Left cardiac atrium (tissue), 4 donors: ENCODE measurements around the gene LIF. TPM values are rescaled to one million over a fixed set of nuclear protein-coding genes. Genes with fewer than 3 reads are reported as not detected.

Experiments used
- ATAC-seq, 2 donors: fragments of 200-7000 bp; cut with Tn5 transposase; one replicate each; pipeline ENCODE4 v1.9.1; 2020; ENCODE audit warnings: mild to moderate bottlenecking in 2 of 2, moderate library complexity in 2 of 2
- DNase-seq: peaks from one replicate; pipeline ENCODE4 v3.0.0-alpha.2; 2020
- intact Hi-C, 2 donors: fragments of 100-400 bp; cut with DNase I; formaldehyde crosslinking; loops; one replicate each; pipeline versions ENCODE4 v1.14.1 to v1.15.1; 2022 to 2023
- total RNA-seq, 2 donors: library from RNA; stranded (reverse); fragmentation: NEBNext Ultra II Directional; extraction: Animal tissue kit (Norgen Biotek cat#: 25700); gene quantifications; one replicate each; pipeline ENCODE4 v1.2.1, GENCODE V29; 2021
- donor health status: DM: no; HTN: yes; CAD: no.
- donor health status: DM: no; HTN: yes; CAD: no; lungs with severe emphysema.
- donor health status: DM: yes; HTN: yes; CAD: no.
- donor health status: Dilated cardiomyopathy.

The LIF gene
- total RNA-seq, 2 donors from 2014 or later: 0.94 to 7.0 TPM

DNA sequence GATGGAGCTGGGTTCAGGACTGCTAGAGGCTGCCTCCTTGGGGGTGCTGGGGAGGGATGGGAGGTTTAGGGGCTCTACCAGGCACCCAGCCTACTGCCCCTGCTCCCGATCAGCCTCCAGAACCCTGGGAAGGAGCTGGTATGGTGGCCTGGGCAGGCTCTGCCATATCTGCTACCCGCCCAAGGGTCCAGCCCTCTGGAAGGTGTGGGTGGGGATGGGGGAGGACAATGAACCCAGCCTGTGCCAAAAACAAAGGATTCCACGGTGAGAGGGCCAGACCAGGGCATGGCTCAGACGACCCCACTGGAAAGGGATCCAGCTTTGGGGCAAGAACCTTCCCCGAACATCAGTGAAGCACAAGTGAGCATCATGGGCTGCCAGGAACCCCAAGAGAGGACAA lies 39.8 kb upstream of the LIF start:
- DNase-seq (no peak), ATAC-seq (no peak)
- intact Hi-C loops: loop anchor here in 1 of 2 donors (5.0 kb wide), 1 partner anchor 101 kb away; the partner anchor contains the start of gene RNF215

DNA sequence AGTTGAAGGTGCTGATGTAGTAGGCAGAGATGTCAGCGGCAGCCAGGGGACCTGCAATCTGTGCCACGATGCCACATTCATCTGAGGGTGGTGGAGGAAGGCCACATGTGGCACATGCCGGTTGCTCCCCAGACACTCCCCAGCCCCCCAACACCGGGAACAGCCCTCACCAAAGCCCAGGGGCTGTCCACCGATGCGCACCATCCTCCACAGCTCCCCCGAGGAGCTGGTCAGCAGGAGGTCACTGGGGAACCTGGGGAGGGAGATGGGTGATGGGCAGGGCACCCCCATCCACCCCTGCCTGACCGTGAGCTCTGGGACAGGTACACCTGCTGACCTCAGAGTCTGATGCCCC lies 39.3 kb upstream of the LIF start:
- ATAC-seq: no peak
- no peak for DNase-seq
- intact Hi-C loops: loop anchor here in 1 of 2 donors (5.0 kb wide), 1 partner anchor 101 kb away; the partner anchor contains the start of gene RNF215

DNA sequence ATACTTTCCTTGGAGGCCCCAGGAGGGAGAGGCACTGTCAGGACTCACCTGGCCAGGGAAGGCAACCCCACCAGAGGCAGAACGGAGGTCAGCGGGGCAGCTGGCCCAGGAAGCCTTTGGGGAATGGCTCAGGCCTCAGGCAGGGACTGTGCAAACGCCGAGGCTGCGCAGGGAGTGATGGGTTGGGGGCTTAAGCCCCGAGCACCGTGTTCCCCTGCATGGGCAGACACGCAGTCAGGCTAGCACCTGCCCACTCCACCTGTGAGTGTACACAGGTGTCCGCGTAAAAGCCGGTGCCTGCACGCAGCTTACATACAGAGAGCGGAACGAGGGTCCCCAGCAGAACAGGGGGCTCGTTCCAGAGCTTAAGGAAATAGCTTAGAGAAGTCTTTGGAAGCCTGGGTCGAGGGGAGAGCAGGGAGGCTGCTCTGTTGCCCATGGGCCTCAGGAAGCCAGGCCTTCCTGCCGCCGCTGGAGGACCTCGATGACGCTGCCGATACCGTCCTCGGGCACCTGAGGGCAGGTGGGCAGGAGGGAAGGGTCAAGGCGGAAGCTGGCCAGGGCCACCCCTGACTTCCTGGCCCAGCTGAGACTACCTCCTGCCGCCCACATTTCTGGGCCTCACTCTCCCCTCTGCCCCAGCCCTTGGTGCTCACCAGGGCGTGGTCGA lies 38.8 kb upstream of the LIF start:
- intact Hi-C loops: loop anchor here in 1 of 2 donors (5.0 kb wide), 1 partner anchor 102 kb away; the partner anchor contains the start of gene RNF215
- DNase-seq: no peak
- no peak for ATAC-seq

DNA sequence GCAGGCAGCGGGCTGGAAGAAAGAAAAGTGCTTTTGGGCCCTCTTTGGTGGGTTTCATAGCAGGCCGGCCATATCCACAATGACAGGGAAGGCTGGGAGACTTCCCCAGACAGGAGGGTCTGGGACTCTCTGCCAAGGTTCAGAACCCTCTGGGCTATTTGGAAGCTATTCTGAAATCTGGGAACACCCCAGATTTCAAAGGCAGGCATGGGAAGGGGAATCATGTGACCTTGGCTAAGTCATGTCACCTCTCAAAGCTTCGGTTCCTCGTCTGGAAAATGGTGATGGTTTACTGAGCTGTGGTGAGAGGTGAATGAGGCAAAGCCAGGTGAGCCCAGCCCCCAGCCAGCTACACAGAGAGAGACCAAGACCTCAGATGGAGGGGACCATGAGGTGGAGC lies 38.1 kb upstream of the LIF start:
- intact Hi-C loops: loop anchor here in 1 of 2 donors (5.0 kb wide), 1 partner anchor 103 kb away; the partner anchor contains the start of gene RNF215

DNA sequence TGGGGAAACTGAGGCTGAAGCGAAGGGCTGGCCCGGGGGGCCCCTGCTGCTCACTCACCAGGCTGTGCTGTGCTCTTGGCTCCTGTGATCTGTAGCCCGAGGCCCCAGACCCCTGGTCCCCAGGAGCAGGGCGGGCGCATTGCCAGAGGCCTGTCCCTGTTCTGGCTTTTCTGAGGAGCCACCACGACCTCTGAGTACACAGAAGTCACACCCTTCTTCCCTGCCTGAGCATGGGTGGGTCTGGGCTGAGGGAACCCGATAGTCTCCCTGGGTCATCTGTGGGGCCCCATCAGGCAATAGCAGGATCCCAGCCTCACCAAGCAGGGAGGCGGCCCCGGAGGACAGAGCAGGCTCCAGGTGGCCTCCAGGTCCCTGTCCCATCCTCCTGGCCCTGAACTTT lies 37.6 kb upstream of the LIF start:
- DNase-seq (no peak), ATAC-seq (no peak)
- intact Hi-C loops: no loop called here

More for the DNA sequence above, 38.1 kb upstream of the LIF start:
- DNase-seq (no peak), ATAC-seq (no peak)

DNA sequence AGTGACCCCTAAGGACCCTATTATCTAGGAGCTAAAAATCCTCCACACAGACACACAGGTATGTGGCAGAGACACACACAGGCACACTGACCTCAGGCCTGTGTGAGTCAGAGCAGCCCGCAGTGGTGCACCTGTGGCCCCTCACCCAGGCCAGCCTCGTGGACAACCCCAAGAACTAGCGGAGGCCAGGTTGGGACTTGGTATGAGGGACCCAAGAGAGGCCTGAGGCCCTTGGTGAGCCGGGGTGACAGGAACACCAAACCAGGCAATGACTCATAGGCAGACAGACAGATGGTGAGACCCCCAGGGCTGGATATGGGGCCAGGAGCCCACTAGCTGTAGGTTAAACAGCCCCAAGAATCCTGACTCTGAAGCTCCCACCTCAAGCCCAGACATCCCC lies 36.8 kb upstream of the LIF start:
- intact Hi-C loops: no loop called here
- no peak for DNase-seq

DNA sequence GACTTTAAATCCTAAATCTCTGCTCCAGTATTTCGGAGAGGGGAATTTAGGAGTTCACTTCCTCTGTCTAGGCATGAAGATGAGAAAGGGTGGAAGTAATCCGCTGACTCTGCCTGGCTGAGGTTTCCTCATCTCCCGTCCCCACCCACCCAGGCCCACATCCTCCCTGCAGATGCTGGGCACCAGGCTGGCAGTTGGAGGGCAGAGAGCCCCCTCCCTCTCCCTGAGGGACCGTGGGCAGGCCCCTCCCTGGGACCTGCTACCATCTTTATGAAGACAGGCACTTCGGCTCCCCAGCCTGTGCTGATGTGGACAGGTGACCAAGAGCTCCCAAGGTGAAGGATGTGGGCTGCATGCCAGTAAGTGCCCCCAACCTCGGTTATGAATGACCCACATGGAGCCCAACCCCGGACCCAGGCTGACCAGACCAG lies 36.1 kb upstream of the LIF start:
- intact Hi-C loops: no loop called here
- ATAC-seq: no peak
- DNase-seq: no peak

More for the DNA sequence above, 36.8 kb upstream of the LIF start:
- no peak for ATAC-seq

DNA sequence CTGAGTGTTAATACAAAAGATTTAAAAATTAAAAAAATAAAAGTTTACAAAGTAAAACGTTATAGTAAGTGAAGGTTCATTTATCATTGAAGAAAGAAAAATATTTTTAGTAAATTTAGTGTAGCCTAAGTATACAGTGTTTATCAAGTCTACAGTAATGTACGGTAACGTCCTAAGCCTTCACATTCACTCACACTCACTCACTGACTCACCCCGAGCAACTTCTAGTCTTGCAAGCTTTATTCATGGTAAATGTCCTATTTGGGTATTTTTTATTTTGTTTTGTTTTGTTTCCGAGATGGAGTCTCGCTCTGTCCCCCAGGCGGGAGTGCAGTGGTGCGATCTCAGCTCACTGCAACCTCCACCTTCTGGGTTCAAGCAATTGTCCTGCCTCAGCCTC lies 33.9 kb upstream of the LIF start:
- no peak for ATAC-seq
- intact Hi-C loops: no loop called here

DNA sequence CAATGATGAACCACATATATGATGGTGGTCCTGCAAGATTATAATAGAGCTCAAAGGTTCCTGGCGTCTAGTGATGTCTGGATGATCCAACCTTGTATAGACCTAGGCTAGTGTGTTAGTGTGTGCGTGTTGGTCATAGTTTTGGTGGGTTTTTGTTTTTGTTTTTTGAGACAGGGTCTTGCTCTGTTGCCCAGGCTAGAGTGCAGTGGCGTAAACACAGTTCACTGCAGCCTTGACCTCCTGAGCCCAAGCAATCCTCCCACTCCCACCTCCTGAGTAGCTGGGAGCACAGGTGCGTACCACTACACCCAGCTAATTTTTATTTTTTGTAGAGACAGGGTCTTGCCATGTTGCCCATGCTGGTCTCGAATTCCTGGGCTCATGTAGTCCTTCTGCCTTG lies 33.4 kb upstream of the LIF start:
- intact Hi-C loops: no loop called here
- no peak for ATAC-seq
- no peak for DNase-seq

More for the DNA sequence above, 33.9 kb upstream of the LIF start:
- no peak for DNase-seq

DNA sequence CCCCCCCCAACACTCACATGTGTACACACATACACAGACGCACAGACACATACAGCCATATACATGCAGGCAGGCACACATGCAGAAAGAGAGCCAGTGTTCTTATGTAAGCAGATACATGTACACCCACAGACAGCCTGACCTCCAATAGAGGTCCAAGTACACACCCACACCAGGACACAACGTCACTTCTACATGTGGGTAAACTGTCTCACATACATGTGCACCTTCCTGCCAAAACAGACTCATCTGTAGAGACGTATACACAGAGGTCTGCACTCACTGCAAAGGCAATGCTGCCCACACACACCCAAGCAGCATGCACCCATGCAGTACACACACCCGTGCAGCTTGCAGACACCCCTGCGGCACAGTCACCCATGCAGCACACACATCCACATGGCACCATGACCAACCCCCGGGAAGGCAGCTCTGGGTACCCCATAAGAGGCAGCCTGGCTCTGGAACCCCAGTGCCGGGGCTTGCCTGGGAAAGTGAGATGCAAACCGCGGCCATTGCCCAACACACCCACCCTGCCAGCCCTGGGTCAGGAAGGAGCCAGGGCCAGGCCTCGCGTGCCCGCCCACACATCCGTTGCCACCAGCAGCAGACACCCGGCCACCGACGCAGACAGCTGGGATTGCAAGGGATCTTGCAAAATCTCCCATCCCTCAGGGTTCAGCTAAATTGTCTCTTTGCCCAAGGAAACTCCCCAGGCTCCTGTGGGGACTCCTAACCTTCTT lies 32.7 kb upstream of the LIF start:
- DNase-seq (peak; percentile 57), ATAC-seq (peak; percentile 43 to 64)
- intact Hi-C loops: no loop called here

DNA sequence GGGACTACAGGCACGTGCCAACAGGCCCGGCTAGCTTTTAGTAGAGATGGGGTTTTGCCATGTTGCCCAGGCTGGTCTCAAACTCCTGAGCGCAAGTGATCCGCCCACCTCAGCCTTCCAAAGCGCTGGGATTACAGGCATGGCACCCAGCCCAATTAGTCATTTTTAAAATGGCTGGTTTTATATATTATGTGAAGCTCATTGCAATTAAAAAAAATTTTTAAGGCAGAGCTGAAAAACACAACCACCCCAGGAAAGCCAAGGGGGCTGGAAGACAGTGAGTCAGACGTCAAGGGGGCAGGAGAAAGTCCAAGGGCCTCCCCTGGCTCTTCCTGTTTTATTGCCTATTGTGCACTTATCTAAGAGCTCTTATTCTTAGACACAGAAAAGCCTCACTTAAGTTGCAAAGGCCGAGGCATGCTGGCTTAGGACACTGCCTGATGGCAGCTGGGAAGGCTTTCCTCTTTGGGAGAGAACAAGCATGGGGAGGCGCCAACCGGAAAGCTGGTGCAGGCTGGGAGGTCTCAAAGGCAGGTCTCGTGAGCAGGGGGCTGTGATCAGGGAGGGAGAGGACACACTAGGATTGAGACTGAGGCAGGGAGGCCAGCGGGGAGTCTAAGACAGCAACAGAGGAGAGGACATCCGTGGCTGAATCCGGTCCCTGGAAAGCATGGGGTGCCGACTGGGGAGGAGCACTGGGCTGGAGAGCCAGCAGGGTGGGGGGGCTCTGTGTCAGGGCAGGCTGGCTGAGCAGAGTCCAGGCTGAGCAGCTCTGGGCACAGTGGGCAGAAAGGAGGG lies 31.2 kb upstream of the LIF start:
- DNase-seq (peak; percentile 51), ATAC-seq (peak; percentile 61 to 65)
- intact Hi-C loops: no loop called here

DNA sequence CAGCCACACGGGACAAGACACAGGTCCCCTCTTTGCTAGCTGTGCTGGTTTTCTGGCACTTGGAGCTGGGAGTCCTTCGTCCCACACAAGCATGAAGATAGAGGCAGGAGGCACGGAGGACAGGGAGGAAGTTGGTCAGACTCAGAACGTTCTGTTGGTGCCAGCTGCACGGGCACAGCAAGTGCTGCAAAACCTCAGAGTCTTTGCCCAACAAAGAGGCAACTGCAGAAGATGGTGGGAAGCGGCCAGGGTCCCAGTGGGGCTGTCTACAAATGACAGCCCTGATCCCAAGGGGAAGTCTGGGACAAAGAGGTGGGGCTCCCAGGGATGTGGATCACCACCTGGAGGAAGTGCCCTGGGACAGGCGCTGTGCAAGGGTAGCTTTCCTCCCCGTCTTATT lies 29.5 kb upstream of the LIF start:
- no peak for ATAC-seq
- DNase-seq: no peak
- intact Hi-C loops: no loop called here

DNA sequence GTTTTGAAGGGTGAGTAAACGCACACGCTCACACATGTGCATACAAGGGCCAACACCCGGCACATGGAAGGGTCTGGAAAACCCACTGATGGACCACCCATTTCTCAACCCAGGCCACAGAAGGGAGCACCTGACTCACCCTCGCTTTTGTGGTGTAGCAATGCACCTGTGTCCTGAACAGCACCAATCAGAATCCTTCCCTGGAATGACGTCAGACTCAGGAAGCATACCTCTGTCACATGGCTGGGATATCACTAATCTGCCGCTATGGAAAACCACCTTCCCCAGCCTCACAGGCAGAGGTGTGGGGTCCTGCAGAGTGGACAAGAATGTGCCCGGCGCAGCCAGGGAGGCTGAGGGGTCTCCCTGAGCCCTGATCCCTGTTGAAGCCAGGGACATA lies 29.1 kb upstream of the LIF start:
- no peak for ATAC-seq
- intact Hi-C loops: no loop called here
- no peak for DNase-seq

DNA sequence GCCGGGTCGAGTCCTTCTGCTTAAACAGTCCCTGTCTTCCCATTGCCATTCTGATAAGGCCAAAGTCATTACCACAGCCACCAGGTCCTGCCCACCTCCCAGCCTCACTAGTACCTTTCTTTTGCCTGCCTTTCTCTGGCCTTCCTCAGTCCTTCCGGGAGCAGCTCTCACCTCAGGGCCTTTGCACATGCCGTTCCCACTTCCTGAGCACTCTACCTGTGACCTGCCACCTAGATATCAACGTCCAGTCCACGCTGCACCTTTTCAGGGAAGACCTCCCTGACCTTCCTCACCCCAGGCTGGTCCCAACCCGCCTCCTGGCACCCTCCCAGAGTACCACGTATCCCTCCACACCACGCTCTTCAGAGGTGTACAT lies 27.9 kb upstream of the LIF start:
- no peak for DNase-seq
- ATAC-seq: no peak
- intact Hi-C loops: no loop called here

DNA sequence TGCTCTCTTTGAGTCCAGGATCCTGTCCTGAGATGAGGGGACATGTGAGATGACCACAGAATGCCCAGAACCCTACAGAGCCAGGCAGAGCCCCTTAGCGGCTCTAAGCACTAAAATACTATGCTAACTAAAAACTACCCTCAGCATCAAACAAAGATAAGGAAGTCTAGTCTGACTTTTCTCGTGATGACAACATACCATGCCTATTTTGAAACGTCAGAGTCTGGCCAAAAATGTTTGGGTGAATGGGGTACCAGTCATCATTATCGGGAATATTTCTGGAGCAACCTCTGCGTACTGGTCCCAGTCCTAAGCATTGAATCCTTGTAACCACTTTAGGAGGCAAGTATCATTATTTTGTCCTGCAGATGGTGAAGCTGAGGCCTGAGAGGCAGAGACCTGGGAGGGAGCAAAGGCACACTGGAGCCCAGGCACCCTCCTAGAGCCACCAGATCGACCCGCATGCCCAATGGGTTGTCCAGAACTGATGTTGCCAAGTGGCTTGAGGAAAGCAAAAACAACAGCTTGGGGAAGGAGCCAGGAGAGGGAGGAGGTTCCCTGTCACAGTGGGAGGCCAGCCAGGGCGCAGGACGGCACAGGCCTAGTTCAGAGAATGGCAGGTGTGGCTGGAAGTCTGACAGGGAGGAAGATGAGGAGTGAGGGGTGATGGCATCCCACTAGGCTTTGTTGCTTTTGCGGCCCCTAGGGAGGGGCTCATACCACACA lies 27.3 kb upstream of the LIF start:
- ATAC-seq (peak in 1 of 2 donors; percentile 24), DNase-seq (no peak)
- intact Hi-C loops: no loop called here

DNA sequence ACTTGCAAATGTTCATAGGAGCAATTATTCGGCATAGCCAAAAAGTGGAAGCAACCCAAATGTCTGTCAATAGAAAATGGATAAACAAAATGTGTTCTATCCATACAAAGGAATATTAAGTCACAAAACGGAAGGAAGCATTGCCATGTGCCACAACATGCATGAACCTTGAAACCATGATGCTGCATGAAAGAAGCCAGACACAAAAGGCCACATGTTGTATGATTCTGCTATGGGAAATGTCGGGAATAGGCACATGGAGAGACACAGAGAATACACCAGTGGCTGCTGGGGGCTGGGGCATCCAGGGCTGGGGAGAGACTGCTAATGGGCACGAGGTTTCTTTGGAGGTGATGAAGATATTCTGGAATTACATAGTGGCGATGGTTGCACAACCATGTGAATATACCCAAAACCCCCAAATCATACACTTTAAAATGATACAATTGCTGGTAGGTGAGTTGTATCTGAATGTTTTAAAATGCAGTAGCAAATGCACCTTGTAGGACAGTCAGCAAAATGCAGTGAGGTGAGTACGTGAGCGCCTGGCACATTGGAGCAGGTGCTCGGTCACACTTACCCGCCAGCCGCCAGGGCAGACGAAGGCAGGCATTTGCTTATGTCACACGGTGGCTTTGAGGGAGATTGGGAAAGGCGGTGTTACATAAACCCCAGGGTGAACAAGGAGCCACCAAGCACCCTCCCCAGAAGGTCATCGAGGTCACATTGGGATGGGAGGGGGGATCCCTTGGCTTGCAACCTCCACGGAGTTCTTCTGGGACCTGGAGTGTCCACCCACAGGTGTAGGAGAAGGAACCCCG lies 26.4 kb upstream of the LIF start:
- intact Hi-C loops: no loop called here
- no peak for DNase-seq
- ATAC-seq: no peak

DNA sequence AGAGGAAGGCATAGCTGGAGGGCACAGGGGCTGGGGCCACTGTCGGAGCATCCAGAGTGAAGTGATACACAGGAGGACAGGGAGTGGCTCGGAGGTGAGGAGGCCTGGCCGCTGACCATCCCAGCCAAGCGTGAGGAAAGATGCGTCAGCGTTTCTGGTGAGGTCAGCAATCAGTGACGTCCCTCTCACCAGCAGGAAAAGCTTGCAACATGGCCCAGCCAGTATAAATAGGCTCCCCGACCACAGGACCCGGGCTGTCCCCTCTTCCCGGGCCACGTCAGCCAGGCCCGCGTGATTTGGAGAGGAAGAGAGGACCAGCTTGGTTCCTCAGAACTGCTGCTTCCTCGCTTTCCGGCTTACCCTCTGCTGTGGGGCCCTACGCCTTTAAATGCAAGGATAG lies 24.3 kb upstream of the LIF start:
- DNase-seq: peak; percentile 68
- ATAC-seq: peak; percentile 34 to 69
- intact Hi-C loops: no loop called here

DNA sequence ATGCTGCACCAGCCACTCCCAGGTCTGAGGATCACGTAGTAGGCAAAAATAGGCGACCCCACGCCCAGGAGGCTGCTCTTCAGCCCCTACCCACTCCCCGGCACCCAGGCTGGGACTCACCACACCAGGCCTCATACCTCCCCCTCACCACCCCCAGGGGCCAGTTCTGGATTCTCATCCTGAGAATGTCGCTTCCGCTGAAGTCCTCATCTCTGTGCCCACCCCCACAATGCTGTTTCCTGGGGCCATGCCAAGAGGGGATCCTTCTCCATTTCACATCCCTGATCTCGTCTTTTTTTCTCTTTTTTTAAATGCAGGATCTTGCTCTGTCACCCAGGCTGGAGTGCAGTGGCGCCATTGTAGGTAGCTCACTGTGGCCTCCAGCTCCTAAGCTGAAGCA lies 21.8 kb upstream of the LIF start:
- no peak for DNase-seq
- no peak for ATAC-seq
- intact Hi-C loops: loop anchor here in 1 of 2 donors (10.0 kb wide), 1 partner anchor 216 kb away; no protein-coding TSS in a partner anchor
